Heart left ventricle (tissue), 16 donors: Measurements from ENCODE around the gene DGKB. TPM values are rescaled to one million over a fixed set of nuclear protein-coding genes. Genes with fewer than 3 reads are reported as not detected.

Experiments used
- ATAC-seq, 4 donors: fragments of 200-7000 bp; cut with Tn5 transposase; one replicate each; pipeline ENCODE4 v1.9.1; 2020 to 2022; ENCODE audit warnings: moderate library complexity in 4 of 4, mild to moderate bottlenecking in 3 of 4, moderate number of reproducible peaks in 1 of 4
- DNase-seq, 5 donors: peaks; one replicate each; pipeline ENCODE4 v3.0.0-alpha.2; 2020
- H3K27ac ChIP-seq, 12 donors: fragments of 200-600 bp; sonication (generic) in 4 of 12; one replicate each; pipeline versions ENCODE4 v1.5.0 to v1.8.0; 2016 to 2022; ENCODE audit warnings: mild to moderate bottlenecking in 2 of 12
- H3K27me3 ChIP-seq, 9 donors: fragments of 200-600 bp; sonication (generic) in 2 of 9; one replicate each; pipeline versions ENCODE4 v1.5.1 to v1.8.0; 2016 to 2022; ENCODE audit warnings: mild to moderate bottlenecking in 3 of 9
- H3K36me3 ChIP-seq, 9 donors: fragments of 200-600 bp; sonication (generic) in 2 of 9; one replicate each; pipeline versions ENCODE4 v1.5.0 to v1.8.0; 2018 to 2022; ENCODE audit warnings: mild to moderate bottlenecking in 2 of 9
- H3K4me1 ChIP-seq, 12 donors: fragments of 200-600 bp; sonication (generic) in 4 of 12; one replicate each; pipeline versions ENCODE4 v1.5.0 to v1.8.0; 2016 to 2022; ENCODE audit warnings: mild to moderate bottlenecking in 3 of 12
- H3K4me3 ChIP-seq, 12 donors: fragments of 200-600 bp; sonication (generic) in 4 of 12; one replicate each; pipeline versions ENCODE4 v1.5.0 to v1.8.0; 2017 to 2022; ENCODE audit warnings: mild to moderate bottlenecking in 9 of 12, moderate library complexity in 4 of 12
- H3K9me3 ChIP-seq, 12 donors: fragments of 200-600 bp; sonication (generic) in 4 of 12; one replicate each; pipeline versions ENCODE4 v1.5.0 to v1.8.0; 2016 to 2022; ENCODE audit warnings: mild to moderate bottlenecking in 1 of 12
- POLR2A ChIP-seq, 2 donors: fragments of 450-650 bp; IDR thresholded peaks; one replicate each; pipeline ENCODE4 v1.6.1; 2017; ENCODE audit warnings: antibody characterized with exemption in 2 of 2, mild to moderate bottlenecking in 2 of 2, moderate library complexity in 2 of 2
- WGBS, 4 donors: extraction: QIAGEN DNeasy Blood & Tissue Kit in 2 of 4; methylation state at CpG; one replicate each; pipeline versions ENCODE4 v1.1.5 to v1.1.7; 2013 to 2018; 5-methylcytosine and 5-hydroxymethylcytosine counted together
- intact Hi-C, 10 donors: fragments of 100-400 bp; cut with DNase I; formaldehyde crosslinking; loops; one replicate each; pipeline versions ENCODE4 v1.11.1 to v1.14.2; 2022
- polyA plus RNA-seq, 2 donors: library from polyadenylated mRNA; stranded (reverse); fragments of 200-250 nt; gene quantifications; one replicate each; pipeline ENCODE4 v1.2.3, GENCODE V29; 2013
- total RNA-seq, 9 donors: library from RNA; depleted of rRNA in 2 of 9; stranded (reverse); fragments of >200 nt in 2 of 9; fragmentation: NEBNext Ultra II Directional in 3 of 9; extraction: Animal tissue kit (Norgen Biotek cat#: 25700) in 3 of 9; gene quantifications; one replicate each; pipeline versions ENCODE4 v1.1.0 to v1.2.4, GENCODE V29; 2016 to 2023
- TF ChIP-seq, protein P1 (sequence below), 12 donors: fragments of 200-600 bp; sonication (generic) in 4 of 12; IDR thresholded peaks; one replicate each; pipeline versions ENCODE4 v1.5.0 to v1.8.0; 2018 to 2022; ENCODE audit warnings: antibody characterized with exemption in 12 of 12, mild to moderate bottlenecking in 5 of 12
- donor health status: ischemic (EF 13 %, LVEDD 7.1; RV severe dilation, severe dysfunction).
- donor health status: healthy with polysubstance abuse.
- donor health status: DM: no; HTN: yes; CAD: no.
- donor health status: DM: no; HTN: no; CAD: no.
- donor health status: ischemic (EF 25% LVEDD 6.9; RV normal size, moderate dysfunction).
- donor health status: ischemic (EF 25% LVEDD 5.7; RV mildly dilated, moderate dysfunction).
- donor health status: healthy.
- donor health status: DM: yes; HTN: yes; CAD: no.
- donor health status: ischemic (EF 35%, LVEDD 5.7; RV mildly dilated, moderate dysfunction).
- donor health status: nonischemic (EF 11% LVEDD 7.7; RV severe dilation, severe dysfunction).
- donor health status: DM: yes; HTN: yes; CAD: no.
- donor health status: PGD.
- donor health status: ischemic (EF 29% LVEDD 5.4; RV normal size, mild dysfunction).
- donor health status: nonischemic (EF 23%, LVEDD 6.1; RV moderate dilation, normal function).

DGKB gene
- total and polyA plus RNA-seq, 11 donors: 0.08 to 1.6 (median 0.47) TPM; not detected in 1

DNA sequence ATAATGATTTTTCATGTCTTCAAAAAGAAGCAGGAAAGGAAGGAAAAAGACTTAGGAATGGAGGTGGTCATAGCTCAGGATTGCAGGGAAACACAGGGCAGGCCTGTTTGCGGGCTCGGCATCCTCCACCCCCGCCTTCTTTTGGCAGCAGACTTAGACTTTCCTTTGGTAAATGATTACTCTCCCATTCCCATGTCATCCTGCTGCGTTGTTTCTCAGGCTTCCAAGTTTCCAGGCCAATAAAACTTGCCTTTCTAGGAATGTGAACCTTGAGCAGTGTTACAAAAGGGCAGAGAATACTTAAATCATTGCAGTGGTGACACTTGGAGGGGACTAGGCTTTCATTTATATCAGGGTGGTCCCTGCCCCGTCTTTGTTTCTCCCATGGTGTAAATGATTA, 34.0 kb upstream of the DGKB start:
- H3K4me3 ChIP-seq: no peak overlapping the region
- DNase-seq: peak in 1 of 5 donors; percentile 7
- H3K9me3 ChIP-seq: no peaks in the 10 kb centered on the region
- no peaks in the 10 kb centered on the region for H3K27me3 ChIP-seq
- WGBS, 4 donors: 52 to 62% (median 55%) methylated on average over 5 of the region's 5 CpGs
- no peaks in the 10 kb centered on the region for H3K4me1 ChIP-seq
- H3K36me3 ChIP-seq: no peaks in the 10 kb centered on the region
- H3K27ac ChIP-seq: no peak overlapping the region
- intact Hi-C loops: loop anchor here in 1 of 10 donors (10.0 kb wide), 1 partner anchor 222 kb away; no protein-coding TSS in a partner anchor
- TF ChIP-seq, protein P1, sequence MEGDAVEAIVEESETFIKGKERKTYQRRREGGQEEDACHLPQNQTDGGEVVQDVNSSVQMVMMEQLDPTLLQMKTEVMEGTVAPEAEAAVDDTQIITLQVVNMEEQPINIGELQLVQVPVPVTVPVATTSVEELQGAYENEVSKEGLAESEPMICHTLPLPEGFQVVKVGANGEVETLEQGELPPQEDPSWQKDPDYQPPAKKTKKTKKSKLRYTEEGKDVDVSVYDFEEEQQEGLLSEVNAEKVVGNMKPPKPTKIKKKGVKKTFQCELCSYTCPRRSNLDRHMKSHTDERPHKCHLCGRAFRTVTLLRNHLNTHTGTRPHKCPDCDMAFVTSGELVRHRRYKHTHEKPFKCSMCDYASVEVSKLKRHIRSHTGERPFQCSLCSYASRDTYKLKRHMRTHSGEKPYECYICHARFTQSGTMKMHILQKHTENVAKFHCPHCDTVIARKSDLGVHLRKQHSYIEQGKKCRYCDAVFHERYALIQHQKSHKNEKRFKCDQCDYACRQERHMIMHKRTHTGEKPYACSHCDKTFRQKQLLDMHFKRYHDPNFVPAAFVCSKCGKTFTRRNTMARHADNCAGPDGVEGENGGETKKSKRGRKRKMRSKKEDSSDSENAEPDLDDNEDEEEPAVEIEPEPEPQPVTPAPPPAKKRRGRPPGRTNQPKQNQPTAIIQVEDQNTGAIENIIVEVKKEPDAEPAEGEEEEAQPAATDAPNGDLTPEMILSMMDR (IDR thresholded peaks at IDR 0.05): no peak
- no peak for TF ChIP-seq POLR2A (IDR thresholded peaks at IDR 0.05)
- no peak for ATAC-seq

- 51 to 76% (median 57%) methylated on average over 3 of the region's 3 CpGs for WGBS, 4 donors
- no peaks in the 10 kb centered on the region for H3K27me3 ChIP-seq
- TF ChIP-seq, protein P1 (IDR thresholded peaks at IDR 0.05): no peak
- TF ChIP-seq POLR2A (IDR thresholded peaks at IDR 0.05): no peak
- H3K9me3 ChIP-seq: no peaks in the 10 kb centered on the region
- no peak overlapping the region for H3K4me3 ChIP-seq
- H3K36me3 ChIP-seq: no peaks in the 10 kb centered on the region
- DNase-seq (no peak), ATAC-seq (no peak)
- H3K4me1 ChIP-seq: no peaks in the 10 kb centered on the region
- intact Hi-C loops: loop anchor here in 1 of 10 donors (10.0 kb wide), 1 partner anchor 220 kb away; no protein-coding TSS in a partner anchor
- no peak overlapping the region for H3K27ac ChIP-seq
Observed at GRCh38 chr7:14934839-14935238, 32.3 kb upstream of the DGKB start.

- Histone ChIP-seq H3K36me3 (no peaks in the 10 kb centered on the region), H3K9me3 (no peaks in the 10 kb centered on the region), H3K4me3 (no peak overlapping the region), H3K27ac (no peak overlapping the region), H3K4me1 (no peaks in the 10 kb centered on the region), H3K27me3 (no peaks in the 10 kb centered on the region)
- TF ChIP-seq POLR2A (IDR thresholded peaks at IDR 0.05): no peak
- TF ChIP-seq, protein P1 (IDR thresholded peaks at IDR 0.05): no peak
- ATAC-seq (no peak), DNase-seq (no peak)
- intact Hi-C loops: loop anchor here in 1 of 10 donors (10.0 kb wide), 1 partner anchor 217 kb away; no protein-coding TSS in a partner anchor
- WGBS, 4 donors: 85 to 93% (median 89%) methylated on average over 4 of the region's 4 CpGs
Observed at GRCh38 chr7:14931511-14932215, 29.1 kb upstream of the DGKB start.

DNA sequence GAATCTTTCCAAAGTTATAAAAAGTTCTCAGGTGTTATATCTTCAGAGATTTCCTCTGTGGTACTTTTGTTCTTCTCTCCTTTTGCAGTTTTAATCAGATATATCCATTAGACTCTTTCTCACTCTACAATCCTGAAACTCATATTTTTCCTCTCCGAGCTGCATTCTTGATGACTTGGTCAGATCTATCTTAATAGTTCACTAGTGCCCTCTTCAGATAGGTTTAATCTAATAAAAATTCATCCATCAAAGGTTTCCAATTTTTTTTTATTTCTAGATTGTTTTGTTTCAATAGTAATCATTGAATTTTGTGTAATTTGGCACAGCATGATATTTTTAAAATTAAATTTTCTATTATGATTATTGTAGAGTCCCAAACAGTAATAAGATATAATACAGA, 21.8 kb upstream of the DGKB start:
- DNase-seq (no peak), ATAC-seq (no peak)
- peaks cover 0 to 5% (median 0%) of the 10 kb centered on the region in 12 donors for H3K9me3 ChIP-seq
- H3K27me3 ChIP-seq: no peaks in the 10 kb centered on the region
- H3K27ac ChIP-seq: no peak overlapping the region
- intact Hi-C loops: loop anchor here in 5 of 10 donors (5.0 to 10.0 kb wide), 2 partner anchors 207 to 210 kb away; no protein-coding TSS in a partner anchor
- no peak overlapping the region for H3K4me3 ChIP-seq
- WGBS, 4 donors: 47 to 74% (median 59%) methylated on average over 1 of the region's 1 CpG
- no peaks in the 10 kb centered on the region for H3K36me3 ChIP-seq
- TF ChIP-seq POLR2A (IDR thresholded peaks at IDR 0.05): no peak
- TF ChIP-seq, protein P1 (IDR thresholded peaks at IDR 0.05): peak in 4 of 12 donors; percentile 11 to 19 (median 16)
- no peaks in the 10 kb centered on the region for H3K4me1 ChIP-seq
